ENCODE results near the gene CCDC8. TPM values are rescaled to one million over a fixed set of nuclear protein-coding genes. Genes with fewer than 3 reads are reported as not detected.
"Not testable (repeated sequence)": the region's sequence is repeated elsewhere in the genome, so short reads cannot be mapped to it uniquely, and the experiment has no call there.

CCDC8 gene
- total RNA-seq, 1 donor from 2014 or later: not detected

DNA sequence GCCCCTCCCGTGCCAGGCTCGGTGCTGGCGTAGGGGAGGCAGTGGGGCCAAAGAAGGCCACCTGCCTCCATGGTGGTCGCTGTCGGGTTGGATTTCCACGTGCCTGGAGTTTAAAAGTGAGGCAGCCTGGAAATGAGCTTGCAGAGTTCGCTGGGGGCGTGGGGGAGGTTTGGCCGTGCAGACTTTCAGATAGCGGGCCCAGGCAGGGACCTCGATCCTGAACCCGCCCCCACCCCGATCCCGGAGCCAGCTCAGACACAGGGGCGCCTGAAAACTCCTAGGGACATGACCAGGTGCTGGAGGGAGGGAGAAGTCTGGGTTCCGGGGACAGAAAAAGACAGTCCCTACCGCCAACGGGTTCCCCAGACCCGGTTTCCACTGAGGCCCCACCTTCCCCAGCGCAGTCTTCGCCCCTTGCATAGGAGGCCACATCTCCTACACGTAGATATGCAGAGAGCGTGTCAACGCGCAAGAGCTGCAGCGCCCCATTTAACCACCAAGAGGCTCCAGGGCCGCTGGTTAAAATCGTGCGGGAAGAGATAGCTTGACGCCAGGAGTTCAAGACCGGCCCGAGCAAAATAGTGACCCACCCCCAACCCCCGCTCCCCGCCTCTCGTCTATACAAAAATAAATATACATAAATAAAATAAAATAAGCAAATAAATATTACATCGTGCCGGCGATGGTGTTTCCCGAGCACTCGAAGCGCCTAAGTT is 8.5 kb downstream of the CCDC8 start:
- intact Hi-C loops (cut with micrococcal nuclease): no loop called here

DNA sequence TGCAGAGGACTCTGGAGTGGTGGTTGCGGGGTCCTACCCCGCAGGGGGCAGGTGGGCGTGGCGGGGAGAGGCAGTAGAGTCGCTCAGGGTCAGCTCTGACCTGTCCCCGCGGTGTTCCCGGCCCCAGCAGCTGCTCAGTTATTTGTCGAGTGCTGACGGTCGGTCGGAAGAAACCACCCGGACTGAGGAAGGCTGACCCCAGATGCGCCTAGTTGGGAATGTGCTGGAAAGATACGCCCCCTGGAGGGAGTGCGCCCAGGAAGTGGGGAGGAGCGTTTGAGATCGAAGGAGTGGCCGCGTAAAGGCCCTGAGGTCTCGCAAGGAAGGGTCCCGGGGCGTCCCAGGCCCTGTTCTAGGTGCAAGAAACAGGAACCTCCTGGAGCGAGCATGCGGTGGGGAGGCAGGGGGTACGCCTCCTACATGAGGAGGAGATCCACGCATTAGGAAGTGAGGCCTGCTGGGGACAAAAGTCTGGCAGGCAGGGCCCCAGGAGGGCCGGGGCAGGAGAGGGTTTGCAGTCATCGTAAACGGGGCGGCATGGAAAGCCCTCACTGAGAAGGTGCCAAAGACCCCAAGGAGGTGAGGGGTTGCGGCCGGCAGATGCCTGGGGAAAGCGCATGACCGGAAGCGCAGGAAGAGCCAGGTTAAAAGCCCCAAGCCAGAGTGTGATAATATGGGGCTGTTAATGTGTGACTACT is 9.2 kb downstream of the CCDC8 start:
- intact Hi-C loops (cut with micrococcal nuclease): no loop called here

DNA sequence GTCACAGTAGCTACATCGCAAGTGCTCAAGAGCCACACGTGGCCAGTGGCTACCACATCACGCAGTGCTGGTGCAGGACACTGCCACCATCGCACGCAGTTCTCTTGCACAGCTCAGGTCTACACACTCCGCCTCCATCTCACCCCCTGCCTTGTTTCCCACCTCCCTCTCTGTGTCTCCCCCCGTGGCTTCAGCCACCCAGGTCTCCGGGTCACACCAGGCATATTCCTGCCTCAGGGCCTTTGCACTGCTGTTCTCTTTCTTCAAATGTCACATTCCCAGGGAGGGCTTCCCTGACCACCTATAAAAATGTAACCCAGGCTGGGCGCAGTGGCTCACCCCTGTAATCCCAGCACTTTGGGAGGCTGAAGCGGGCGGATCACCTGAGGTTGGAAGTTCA is 10.6 kb downstream of the CCDC8 start:
- intact Hi-C loops (cut with micrococcal nuclease): loop anchor here (1.0 to 2.0 kb wide), 3 partner anchors 56 to 111 kb away; partner anchors contain the start of gene PPP5C

DNA sequence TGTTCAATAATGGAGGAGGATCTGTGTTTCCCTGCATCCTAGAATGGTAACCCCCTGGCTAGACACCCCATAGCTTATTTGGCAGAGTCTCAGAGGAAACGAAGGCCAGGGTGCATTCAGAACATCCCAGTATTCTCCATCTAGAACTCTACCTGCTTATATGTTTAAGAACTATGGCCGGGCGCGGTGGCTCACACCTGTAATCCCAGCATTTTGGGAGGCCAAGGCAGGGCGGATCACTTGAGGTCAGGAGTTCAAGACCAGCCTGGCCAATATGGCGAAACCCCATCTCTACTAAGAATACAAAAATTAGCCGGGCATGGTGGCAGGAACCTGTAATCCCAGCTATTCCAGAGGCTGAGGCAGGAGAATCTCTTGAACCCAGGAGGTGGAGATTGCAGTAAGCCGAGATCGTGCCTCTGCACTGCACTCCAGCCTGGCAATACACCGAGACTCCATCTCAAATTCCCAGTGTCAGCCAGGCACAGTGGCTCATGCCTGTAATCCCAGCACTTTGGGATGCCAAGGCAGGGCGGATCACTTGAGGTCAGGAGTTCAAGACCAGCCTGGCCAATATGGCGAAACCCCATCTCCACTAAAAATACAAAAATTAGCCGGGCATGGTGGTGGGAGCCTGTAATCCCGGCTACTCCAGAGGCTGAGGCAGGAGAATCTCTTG is 15.4 kb downstream of the CCDC8 start:
- intact Hi-C loops (cut with micrococcal nuclease): not testable (repeated sequence)

DNA sequence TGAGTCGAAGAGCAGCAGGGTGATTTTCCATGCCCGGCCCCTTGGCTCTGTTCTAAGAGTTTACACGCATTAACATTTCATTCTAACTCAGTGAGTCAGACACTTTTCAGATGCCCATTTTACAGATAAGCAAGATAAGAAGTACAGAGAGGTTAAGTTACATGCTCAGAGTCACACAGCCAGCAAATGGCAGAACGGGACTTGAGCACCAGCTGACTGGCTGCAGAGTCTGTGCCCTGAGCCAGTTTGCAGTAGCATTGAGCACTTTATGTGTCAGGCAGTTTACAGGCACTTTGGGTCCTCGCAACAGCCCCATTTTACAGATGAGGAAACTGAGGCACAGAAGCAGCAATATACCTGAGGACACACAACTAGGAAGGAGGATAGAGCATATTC is 19.0 kb downstream of the CCDC8 start:
- intact Hi-C loops (cut with micrococcal nuclease): no loop called here

DNA sequence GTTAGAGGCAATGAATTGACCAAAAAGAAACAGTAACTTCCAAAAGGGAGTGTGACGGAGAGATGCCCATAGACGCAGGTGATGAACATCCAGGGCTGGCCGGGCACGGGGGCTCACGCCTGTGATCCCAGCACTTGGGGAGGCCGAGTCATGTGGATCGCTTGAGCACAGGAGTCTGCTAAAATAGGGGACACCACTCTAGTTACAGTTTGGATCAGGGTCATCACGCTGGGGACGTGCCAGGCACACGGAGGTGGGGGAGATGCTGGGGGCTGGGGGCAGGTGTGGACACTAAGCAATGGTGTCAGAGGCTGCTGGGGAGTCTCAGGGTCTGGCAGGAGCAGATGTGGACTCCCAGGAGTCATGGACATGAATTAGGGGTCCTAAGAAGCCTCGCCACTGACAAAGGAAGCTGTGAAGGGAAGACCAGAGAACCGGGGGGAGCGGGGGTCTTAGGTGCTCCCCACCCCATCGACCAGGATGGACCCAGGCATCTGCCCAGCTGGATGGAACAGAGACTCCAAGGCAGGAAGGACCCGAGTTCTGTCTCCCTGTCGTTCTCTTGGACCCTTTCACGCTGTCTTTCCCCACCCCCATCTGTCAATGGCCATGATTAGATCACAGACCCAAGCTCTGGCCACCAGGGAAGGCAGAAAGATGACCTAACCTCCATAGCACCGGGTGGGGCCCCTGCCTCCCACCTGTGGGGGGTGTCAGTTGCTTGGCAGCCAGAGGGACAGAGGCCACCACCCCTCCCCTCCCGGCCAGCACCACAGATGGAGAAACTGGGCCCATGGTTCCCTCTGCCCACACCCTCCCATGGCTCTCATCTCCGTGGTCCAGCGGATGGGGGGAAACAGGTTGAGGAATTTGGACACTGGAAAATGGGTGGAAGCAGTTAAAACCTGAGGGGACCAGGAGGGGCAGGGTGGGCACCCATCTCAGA is 19.6 kb downstream of the CCDC8 start:
- intact Hi-C loops (cut with micrococcal nuclease): no loop called here

DNA sequence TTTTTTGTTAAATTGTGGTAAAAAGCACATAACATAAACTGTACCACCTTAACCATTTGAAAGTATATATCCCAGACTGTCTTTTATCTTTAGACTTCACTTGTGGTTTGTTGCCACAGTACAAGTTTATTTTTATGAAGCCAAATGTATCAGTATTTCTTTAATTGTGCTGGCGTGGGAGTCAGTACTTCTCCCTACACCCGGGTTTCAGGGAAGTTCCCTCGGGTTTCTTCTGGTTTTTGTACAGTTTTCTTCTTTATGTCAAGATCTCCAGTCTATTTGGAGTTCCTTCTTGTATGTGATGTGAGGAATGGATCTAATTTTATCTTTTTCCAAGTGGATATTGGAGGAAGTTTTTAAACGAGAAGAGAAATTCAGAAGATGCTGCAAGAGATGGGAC is 20.5 kb downstream of the CCDC8 start:
- intact Hi-C loops (cut with micrococcal nuclease): no loop called here

DNA sequence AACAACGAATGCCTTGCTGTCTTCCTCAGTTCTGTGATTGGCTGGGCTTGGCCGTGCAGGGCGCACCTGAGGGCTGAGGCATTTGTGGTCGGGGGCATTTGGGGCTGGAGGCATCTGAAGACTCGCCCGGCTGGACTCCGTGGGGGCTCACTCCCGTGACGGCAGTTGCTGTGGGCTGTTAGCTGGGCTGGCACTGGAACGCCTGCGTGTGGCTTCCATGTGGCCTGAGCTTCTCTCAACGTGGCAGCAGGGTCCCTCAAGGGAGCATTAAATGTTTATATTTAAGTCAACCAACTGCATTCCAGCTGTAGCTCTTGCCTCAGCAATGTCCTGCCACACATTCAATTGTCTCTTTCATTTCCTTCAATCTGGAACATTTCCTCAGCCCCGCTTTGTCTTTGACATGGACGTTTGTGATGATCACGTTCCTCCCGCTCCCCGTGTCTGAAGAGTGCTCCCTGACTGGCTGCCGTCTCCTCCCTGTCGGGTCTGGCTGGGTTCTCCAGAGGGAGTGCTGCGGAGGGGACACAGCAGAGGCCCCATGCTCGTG is 21.0 kb downstream of the CCDC8 start:
- intact Hi-C loops (cut with micrococcal nuclease): no loop called here

DNA sequence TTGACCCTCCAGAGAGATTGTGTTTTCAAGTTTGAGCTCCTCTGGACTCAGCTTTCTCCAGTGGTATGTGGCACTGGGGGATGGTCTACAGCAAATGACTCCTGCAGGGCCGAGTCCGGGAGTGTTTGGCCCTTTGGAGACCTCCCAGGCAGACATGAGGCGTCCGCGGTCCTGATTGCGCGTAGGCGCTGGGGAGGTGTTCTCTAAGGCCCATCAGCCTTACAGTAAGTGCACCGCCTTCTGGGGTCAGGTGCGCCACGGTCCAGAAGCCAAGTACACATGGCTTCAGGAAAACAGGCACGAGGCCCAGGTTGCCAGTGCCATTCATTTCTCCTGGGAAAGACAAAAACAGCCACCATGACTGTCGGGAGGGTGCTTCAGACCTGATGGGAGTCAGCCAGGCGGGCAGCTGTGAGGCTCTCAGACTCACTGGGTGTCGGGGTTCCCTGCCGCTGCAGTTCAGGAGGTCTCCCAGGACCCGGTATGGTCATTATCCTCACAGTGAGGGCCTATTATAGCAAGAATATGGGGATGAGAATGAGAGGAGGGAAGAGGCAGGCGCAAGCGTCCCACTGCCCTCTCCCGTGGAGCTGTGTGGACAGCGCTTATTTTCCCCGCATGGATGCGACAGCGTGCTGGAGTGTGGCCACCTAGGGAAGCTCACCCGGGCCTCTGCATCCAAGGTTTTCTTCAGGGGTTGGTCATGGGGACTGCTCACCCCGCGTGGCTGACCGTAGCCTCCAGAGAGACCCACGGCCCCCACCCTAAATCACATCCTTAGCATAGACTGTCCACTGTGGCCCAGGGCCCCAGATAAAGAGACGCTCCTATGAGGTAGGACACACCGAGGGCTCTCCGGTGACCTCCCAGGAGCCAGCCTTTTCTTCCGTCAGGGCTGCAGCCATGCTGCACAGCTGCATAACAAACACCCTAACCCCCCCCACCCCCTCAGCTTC is 21.8 kb downstream of the CCDC8 start:
- intact Hi-C loops (cut with micrococcal nuclease): no loop called here

DNA sequence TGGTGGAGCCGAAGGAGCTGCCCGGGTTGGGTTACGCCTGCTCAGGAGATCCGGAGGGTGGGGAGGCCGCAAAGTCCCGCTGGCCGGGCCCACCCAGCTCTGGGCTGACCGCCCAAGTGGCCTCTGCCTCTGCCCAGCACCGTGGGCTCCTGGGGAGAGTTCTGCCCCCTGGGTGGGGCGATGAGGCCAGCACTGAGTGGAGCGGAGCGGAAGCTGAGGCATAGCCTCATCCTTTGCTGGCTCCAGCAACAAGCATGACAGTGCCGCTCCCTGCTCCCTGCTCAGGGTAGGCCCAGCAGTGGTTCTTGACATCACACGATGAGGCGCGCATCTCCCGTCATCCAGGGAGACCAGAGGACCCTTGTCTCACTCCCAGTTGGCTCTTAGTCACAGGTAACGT is 22.5 kb downstream of the CCDC8 start:
- intact Hi-C loops (cut with micrococcal nuclease): no loop called here

DNA sequence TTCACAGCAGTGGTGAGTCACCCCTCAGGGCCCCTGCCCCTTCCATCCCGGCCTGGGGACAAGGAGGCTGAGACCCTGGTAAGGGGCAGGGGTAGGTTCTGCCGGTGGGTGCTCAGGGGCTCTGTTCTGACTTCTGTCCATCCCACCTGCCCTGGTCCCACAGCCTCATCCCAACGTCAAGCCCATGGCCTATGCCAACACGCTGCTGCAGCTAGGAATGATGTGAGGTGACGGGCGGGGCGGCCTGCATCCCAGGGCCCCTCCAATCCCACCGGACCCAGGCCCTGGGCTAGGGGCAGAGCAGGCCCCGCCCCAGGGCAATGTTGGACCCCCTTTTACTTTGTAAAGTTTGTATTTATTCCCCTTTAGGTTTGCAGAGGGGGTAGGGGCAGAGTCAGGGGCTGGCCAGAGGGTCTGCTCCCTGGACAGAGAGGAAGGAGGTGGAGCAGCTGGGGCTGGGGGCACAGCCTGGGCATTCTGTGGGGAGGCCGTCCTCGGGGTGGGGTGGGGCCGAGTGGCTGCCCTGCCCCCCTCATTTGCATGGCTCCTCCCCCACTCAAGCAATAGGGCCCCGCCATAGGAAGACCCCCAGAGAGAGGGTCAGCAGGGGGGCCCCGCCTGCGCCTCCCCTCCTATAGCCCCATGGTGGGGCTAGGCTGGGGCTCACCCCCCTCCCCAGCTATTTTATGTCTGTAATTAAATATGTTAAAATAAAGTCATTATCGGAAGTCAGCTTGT is 23.1 kb downstream of the CCDC8 start:
- intact Hi-C loops (cut with micrococcal nuclease): no loop called here

DNA sequence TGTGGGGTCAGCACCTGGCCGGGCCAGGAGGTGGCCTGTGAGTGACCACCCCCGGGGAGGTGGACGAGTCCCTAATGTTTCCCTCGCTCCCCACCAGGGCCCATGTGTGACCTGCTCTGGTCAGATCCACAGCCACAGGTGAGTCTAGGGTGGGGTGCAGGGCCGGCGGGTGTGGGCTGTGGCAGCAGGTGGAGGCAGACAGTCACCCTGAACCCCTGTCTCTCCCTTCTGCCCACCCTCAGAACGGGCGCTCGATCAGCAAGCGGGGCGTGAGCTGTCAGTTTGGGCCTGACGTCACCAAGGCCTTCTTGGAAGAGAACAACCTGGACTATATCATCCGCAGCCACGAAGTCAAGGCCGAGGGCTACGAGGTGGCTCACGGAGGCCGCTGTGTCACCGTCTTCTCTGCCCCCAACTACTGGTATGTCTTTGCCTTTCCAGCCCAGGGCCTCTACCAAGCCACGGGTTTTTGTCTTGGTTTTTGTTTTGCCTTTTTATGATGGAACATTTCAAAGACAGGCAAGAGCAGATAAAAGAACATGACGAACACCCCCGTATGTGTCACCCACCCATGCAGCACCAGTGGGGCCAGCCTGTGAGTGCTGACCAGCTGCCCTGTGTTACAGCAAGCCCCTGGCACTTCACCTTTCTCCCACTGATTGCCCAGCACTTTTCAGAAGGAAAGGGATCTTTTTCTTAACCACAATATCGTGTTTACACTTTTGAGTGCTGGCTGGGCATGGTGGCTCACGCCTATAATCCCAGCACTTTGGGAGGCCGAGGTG is 24.9 kb downstream of the CCDC8 start:
- intact Hi-C loops (cut with micrococcal nuclease): no loop called here

DNA sequence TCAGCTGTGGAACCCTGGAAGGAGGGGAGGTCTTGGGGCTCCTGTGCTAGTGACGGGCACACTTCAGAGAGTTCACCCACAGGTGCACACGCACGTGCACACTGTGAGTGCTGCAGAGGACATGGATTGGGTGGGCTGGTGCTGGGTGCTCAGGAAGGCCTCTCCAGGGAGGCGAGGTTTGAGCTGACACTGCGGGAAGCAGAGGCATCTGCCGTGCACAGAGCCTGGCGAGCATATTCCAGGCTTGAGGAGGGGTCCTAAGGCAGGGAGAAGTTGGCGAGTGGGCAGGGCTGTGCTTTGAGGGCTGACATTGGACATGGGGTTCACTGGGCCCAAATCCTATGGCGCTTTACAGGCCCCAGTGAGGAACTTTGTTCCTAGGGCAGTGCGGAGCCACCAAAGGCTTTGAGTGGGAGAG is 25.6 kb downstream of the CCDC8 start:
- intact Hi-C loops (cut with micrococcal nuclease): no loop called here

DNA sequence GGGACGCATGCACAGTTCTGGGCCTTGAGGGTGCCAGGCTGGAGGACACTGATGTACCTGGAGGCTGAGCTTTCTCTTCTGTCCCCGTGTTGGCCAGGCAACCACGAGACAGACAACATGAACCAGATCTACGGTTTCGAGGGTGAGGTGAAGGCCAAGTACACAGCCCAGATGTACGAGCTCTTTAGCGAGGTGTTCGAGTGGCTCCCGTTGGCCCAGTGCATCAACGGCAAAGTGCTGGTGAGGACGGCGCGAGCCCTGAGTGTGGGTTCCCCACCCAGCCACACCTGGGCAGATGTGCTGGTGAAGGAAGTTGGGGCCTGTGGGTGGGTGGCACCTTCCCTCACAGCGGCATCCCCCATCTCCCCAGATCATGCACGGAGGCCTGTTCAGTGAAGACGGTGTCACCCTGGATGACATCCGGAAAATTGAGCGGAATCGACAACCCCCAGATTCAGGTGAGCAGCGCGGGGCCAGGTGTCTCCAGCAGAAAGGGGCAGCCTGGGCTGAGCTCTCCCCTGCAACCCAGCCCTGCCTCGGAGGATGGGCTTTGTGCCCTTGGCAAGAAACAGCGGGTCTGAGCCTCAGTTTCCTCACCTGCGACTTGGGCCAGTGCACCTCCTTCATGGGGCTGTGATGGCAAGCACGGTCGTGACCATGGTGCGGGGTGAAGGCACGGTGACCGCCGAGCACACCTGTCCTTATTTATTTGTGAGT is 26.2 kb downstream of the CCDC8 start:
- intact Hi-C loops (cut with micrococcal nuclease): no loop called here

DNA sequence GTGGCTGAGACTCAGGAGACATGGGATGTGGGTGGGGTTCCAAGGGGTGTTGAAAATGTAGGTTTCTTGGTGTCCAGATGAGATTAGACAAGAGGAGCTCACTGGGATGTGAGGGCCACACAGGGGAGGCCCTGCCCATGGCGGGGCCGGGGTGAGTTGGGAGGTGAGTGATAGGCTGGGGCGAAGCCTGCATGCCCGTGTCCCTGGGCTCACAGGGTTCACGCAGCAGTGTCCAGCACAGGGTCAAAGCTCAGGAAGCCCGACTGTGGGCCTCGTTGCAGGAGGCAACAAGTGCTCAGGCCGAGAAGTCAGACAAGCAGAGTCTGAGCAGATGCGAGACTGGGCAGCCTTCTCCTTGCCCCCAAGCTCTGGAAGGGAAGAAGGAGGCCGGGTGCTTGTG is 27.2 kb downstream of the CCDC8 start:
- intact Hi-C loops (cut with micrococcal nuclease): no loop called here

DNA sequence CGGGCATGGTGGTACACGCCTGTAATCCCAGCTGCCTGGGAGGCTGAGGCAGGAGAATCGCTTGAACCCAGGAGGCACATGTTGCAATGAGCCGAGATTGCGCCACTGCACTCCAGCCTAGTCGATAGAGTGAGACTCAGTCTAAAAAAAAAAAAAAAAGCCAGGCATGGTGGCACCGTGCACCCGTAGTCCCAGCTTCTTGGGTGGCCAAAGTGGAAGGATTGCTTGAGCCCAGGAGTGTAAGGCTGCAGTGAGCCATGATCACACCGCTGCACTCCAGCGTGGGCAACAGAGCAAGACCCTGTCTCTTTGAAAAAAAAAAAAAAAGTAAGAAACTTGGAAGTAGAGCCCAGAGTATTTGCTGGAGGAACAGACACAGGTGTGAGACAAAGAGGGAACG is 27.7 kb downstream of the CCDC8 start:
- intact Hi-C loops (cut with micrococcal nuclease): no loop called here

DNA sequence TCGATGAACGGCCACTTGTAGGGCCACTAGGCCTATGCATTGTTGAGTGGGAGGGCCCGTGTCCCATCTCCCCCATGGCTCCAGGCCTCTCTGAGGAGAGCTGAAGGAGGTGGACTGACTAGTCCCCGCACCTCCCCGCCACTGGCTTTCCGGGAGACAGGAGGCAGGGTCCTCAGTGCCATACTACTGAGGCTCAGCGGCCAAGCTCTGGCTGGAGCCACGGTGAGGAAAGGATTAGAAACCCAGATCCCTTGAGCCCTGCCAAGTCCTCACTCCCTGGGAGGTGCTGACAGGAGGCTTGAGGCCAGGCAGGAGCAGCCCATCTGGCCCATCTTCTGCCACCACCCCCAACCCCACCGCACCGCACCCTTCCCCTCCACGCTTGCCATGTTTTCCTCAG is 29.0 kb downstream of the CCDC8 start:
- intact Hi-C loops (cut with micrococcal nuclease): no loop called here

DNA sequence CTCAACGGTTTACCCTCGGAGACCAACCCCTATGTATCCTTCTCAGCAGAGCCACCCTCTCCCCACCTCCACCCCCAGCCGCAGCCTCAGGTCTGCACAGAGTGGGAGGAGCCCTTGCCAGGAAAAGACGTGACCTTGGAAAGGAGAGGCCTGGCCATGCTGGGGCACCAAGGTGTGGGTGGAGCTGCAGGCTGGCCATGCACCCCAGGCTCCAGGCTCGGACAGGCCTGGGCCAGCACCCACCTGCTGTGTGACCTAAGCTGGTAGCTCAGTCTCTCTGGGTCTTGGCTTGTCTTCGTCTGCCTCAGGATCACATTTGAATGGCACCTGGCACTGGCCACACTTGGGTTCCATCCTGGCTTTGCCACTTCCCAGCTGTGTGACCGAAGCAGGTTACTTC is 29.5 kb downstream of the CCDC8 start:
- intact Hi-C loops (cut with micrococcal nuclease): no loop called here

All from T-helper 1 cell treated with Interleukin-12 subunit alpha and Interleukin-12 subunit beta and Interleukin-4 antibody, amounts not matched to agents 30 ng/mL and 1 ng/mL, for 36 hours (primary cell).